GM18502 (cell line): Measurements from ENCODE around the gene SDK1.

ENCODE experiments used
- ATAC-seq: cut with Tn5 transposase; IDR thresholded peaks from one replicate; pipeline ENCODE4 v1.9.1; 2021; ENCODE audit warnings: mild to moderate bottlenecking; ENCODE audit not compliant: unreplicated experiment, poor library complexity

Gene SDK1

GRCh38 chr7:4100691-4101090, 799.6 kb downstream of the SDK1 start:
- ATAC-seq: no peak

- no peak for ATAC-seq
These were observed 801.3 kb downstream of the SDK1 start for GRCh38 chr7:4102231-4102841.

GRCh38 chr7:4103352-4104091, 802.5 kb downstream of the SDK1 start:
- no peak for ATAC-seq

- no peak for ATAC-seq
These were observed 806.8 kb downstream of the SDK1 start for GRCh38 chr7:4107839-4108238.

GRCh38 chr7:4108951-4109350, 807.9 kb downstream of the SDK1 start:
- ATAC-seq: no peak

GRCh38 chr7:4109481-4110110, 808.5 kb downstream of the SDK1 start:
- no peak for ATAC-seq

GRCh38 chr7:4110438-4110837, 809.4 kb downstream of the SDK1 start:
- ATAC-seq: no peak

- no peak for ATAC-seq
These were observed 810.1 kb downstream of the SDK1 start for GRCh38 chr7:4111166-4111565.

- ATAC-seq: no peak
These were observed 812.2 kb downstream of the SDK1 start for GRCh38 chr7:4113271-4113670.

- no peak for ATAC-seq
These were observed 812.9 kb downstream of the SDK1 start for GRCh38 chr7:4113976-4114375.

- ATAC-seq: no peak
These were observed 814.4 kb downstream of the SDK1 start for GRCh38 chr7:4115442-4115841.

GRCh38 chr7:4115941-4116610, 815.0 kb downstream of the SDK1 start:
- no peak for ATAC-seq

- ATAC-seq: no peak
These were observed 818.8 kb downstream of the SDK1 start for GRCh38 chr7:4119848-4120247.

- ATAC-seq: no peak
These were observed 822.3 kb downstream of the SDK1 start for GRCh38 chr7:4123346-4123745.

GRCh38 chr7:4123823-4124222, 822.8 kb downstream of the SDK1 start:
- ATAC-seq: no peak

GRCh38 chr7:4124556-4125477, 823.8 kb downstream of the SDK1 start:
- no peak for ATAC-seq

- no peak for ATAC-seq
These were observed 827.0 kb downstream of the SDK1 start for GRCh38 chr7:4127909-4128560.

GRCh38 chr7:4129481-4130122, 828.5 kb downstream of the SDK1 start:
- ATAC-seq: no peak

- ATAC-seq: no peak
These were observed 830.0 kb downstream of the SDK1 start for GRCh38 chr7:4131063-4131462.
